HAP-1 (cell line): Measurements from ENCODE around the gene POLR3A.
"Not testable (repeated sequence)": the region's sequence is repeated elsewhere in the genome, so short reads cannot be mapped to it uniquely, and the experiment has no call there.

ENCODE experiments used
- DNase-seq, 2 experiments: peaks; one replicate each; pipeline ENCODE4 v3.0.0-alpha.2; 2016 to 2020; ENCODE audit warnings: low spot score in 2 of 2
- H3K27me3 ChIP-seq: fragments of 250-450 bp; sonication (Bioruptor Pico); 2 replicates; pipeline ENCODE4 v1.5.1; 2020; ENCODE audit warnings: low read depth, mild to moderate bottlenecking, moderate library complexity
- H3K36me3 ChIP-seq: fragments of 250-450 bp; sonication (Bioruptor Pico); replicated peaks from 2 replicates; pipeline ENCODE4 v1.5.1; 2020; ENCODE audit warnings: mild to moderate bottlenecking
- H3K4me1 ChIP-seq: fragments of 250-450 bp; sonication (Bioruptor Pico); 2 replicates; pipeline ENCODE4 v1.5.1; 2020; ENCODE audit warnings: mild to moderate bottlenecking
- H3K4me3 ChIP-seq: fragments of 250-450 bp; sonication (Bioruptor Pico); 2 replicates; pipeline ENCODE4 v1.5.1; 2020; ENCODE audit warnings: mild to moderate bottlenecking, moderate library complexity
- H3K9me3 ChIP-seq: fragments of 250-450 bp; sonication (Bioruptor Pico); 2 replicates; pipeline ENCODE4 v1.5.1; 2020; ENCODE audit warnings: mild to moderate bottlenecking, moderate library complexity
- in situ Hi-C: fragments of 300-500 bp; cut with MboI; formaldehyde crosslinking; loops from 3 replicates; pipeline ENCODE4 v1.14.3; 2020; ENCODE audit warnings: low sequenced_read_pairs, inconsistent platforms, mixed read lengths

Gene POLR3A

GRCh38 chr10:78064919-78065318 lies 35.6 kb upstream of the POLR3A start:
- not testable (repeated sequence) for H3K27me3 ChIP-seq, DNase-seq, H3K4me1 ChIP-seq, H3K4me3 ChIP-seq, H3K9me3 ChIP-seq, H3K36me3 ChIP-seq
- in situ Hi-C loops = loop anchor here (25.0 kb wide), 1 partner anchor 597 kb away; no protein-coding TSS in a partner anchor

GRCh38 chr10:78063236-78063635 lies 33.9 kb upstream of the POLR3A start:
- in situ Hi-C loops = loop anchor here (25.0 kb wide), 1 partner anchor 599 kb away; no protein-coding TSS in a partner anchor
- H3K27me3 ChIP-seq = no peaks in the 10 kb centered on the region

GRCh38 chr10:78062296-78062695 lies 33.0 kb upstream of the POLR3A start:
- in situ Hi-C loops = loop anchor here (25.0 kb wide), 1 partner anchor 600 kb away; no protein-coding TSS in a partner anchor
- Histone ChIP-seq H3K9me3 (no peaks in the 10 kb centered on the region), H3K36me3 (no peaks in the 10 kb centered on the region), H3K4me1 (no peaks in the 10 kb centered on the region), H3K4me3 (no peak overlapping the region), H3K27me3 (no peaks in the 10 kb centered on the region)
- no peak for DNase-seq

More at GRCh38 chr10:78063236-78063635, 33.9 kb upstream of the POLR3A start:
- H3K9me3 ChIP-seq = no peaks in the 10 kb centered on the region
- no peaks in the 10 kb centered on the region for H3K36me3 ChIP-seq
- no peaks in the 10 kb centered on the region for H3K4me1 ChIP-seq
- DNase-seq = no peak
- no peak overlapping the region for H3K4me3 ChIP-seq

GRCh38 chr10:78059906-78060702 lies 30.8 kb upstream of the POLR3A start:
- no peak for DNase-seq
- H3K4me1 ChIP-seq = no peaks in the 10 kb centered on the region
- H3K27me3 ChIP-seq = no peaks in the 10 kb centered on the region
- H3K9me3 ChIP-seq = no peaks in the 10 kb centered on the region
- H3K4me3 ChIP-seq = no peak overlapping the region
- in situ Hi-C loops = loop anchor here (25.0 kb wide), 1 partner anchor 602 kb away; no protein-coding TSS in a partner anchor
- no peaks in the 10 kb centered on the region for H3K36me3 ChIP-seq

GRCh38 chr10:78058562-78058961 lies 29.2 kb upstream of the POLR3A start:
- H3K4me3 ChIP-seq = no peak overlapping the region
- H3K9me3 ChIP-seq = no peaks in the 10 kb centered on the region
- no peaks in the 10 kb centered on the region for H3K4me1 ChIP-seq
- DNase-seq = no peak
- in situ Hi-C loops = loop anchor here (25.0 kb wide), 1 partner anchor 604 kb away; no protein-coding TSS in a partner anchor
- no peaks in the 10 kb centered on the region for H3K27me3 ChIP-seq
- no peaks in the 10 kb centered on the region for H3K36me3 ChIP-seq

GRCh38 chr10:78053211-78053868 lies 24.0 kb upstream of the POLR3A start:
- in situ Hi-C loops = loop anchor here (25.0 kb wide), 1 partner anchor 609 kb away; no protein-coding TSS in a partner anchor
- no peak overlapping the region for H3K4me3 ChIP-seq
- no peak for DNase-seq

GRCh38 chr10:78049851-78050250 lies 20.5 kb upstream of the POLR3A start:
- H3K4me3 ChIP-seq = no peak overlapping the region
- H3K27me3 ChIP-seq = no peaks in the 10 kb centered on the region
- H3K4me1 ChIP-seq = no peaks in the 10 kb centered on the region
- no peak for DNase-seq
- in situ Hi-C loops = loop anchor here (10.0 to 25.0 kb wide), 3 partner anchors 255 to 1037 kb away; no protein-coding TSS in a partner anchor
- H3K9me3 ChIP-seq = no peaks in the 10 kb centered on the region
- H3K36me3 ChIP-seq = no peaks in the 10 kb centered on the region

More at GRCh38 chr10:78053211-78053868, 24.0 kb upstream of the POLR3A start:
- no peaks in the 10 kb centered on the region for H3K4me1 ChIP-seq
- no peaks in the 10 kb centered on the region for H3K27me3 ChIP-seq
- no peaks in the 10 kb centered on the region for H3K36me3 ChIP-seq
- no peaks in the 10 kb centered on the region for H3K9me3 ChIP-seq

GRCh38 chr10:78047314-78047891 lies 18.1 kb upstream of the POLR3A start:
- Histone ChIP-seq H3K4me1 (no peaks in the 10 kb centered on the region), H3K27me3 (no peaks in the 10 kb centered on the region), H3K4me3 (no peak overlapping the region), H3K9me3 (no peaks in the 10 kb centered on the region), H3K36me3 (peaks cover 6% of the 10 kb centered on the region)
- in situ Hi-C loops = loop anchor here (10.0 to 25.0 kb wide), 2 partner anchors 257 to 1040 kb away; no protein-coding TSS in a partner anchor
- DNase-seq = peak; percentile 77 to 93

GRCh38 chr10:78046711-78047269 lies 17.5 kb upstream of the POLR3A start:
- Histone ChIP-seq H3K9me3 (no peaks in the 10 kb centered on the region), H3K4me3 (no peak overlapping the region), H3K4me1 (no peaks in the 10 kb centered on the region), H3K27me3 (no peaks in the 10 kb centered on the region), H3K36me3 (peaks cover 12% of the 10 kb centered on the region)
- no peak for DNase-seq
- in situ Hi-C loops = loop anchor here (10.0 to 25.0 kb wide), 2 partner anchors 258 to 1041 kb away; no protein-coding TSS in a partner anchor

- Histone ChIP-seq H3K36me3 (peaks cover 22% of the 10 kb centered on the region), H3K4me3 (no peak overlapping the region), H3K4me1 (no peaks in the 10 kb centered on the region), H3K9me3 (no peaks in the 10 kb centered on the region), H3K27me3 (no peaks in the 10 kb centered on the region)
- in situ Hi-C loops = loop anchor here (10.0 to 25.0 kb wide), 2 partner anchors 259 to 1041 kb away; no protein-coding TSS in a partner anchor
- DNase-seq = no peak
Measured at GRCh38 chr10:78045856-78046255, 16.5 kb upstream of the POLR3A start.

- no peak overlapping the region for H3K4me3 ChIP-seq
- in situ Hi-C loops = loop anchor here (10.0 to 25.0 kb wide), 2 partner anchors 260 to 1042 kb away; no protein-coding TSS in a partner anchor
- no peak for DNase-seq
- H3K4me1 ChIP-seq = no peaks in the 10 kb centered on the region
- no peaks in the 10 kb centered on the region for H3K9me3 ChIP-seq
- no peaks in the 10 kb centered on the region for H3K27me3 ChIP-seq
- H3K36me3 ChIP-seq = peaks cover 28% of the 10 kb centered on the region
Measured at GRCh38 chr10:78045237-78045636, 15.9 kb upstream of the POLR3A start.

- no peak overlapping the region for H3K4me3 ChIP-seq
- peaks cover 2% of the 10 kb centered on the region; the same call in 1 of the 2 replicates for H3K4me1 ChIP-seq
- H3K9me3 ChIP-seq = no peaks in the 10 kb centered on the region
- no peaks in the 10 kb centered on the region for H3K27me3 ChIP-seq
- no peak for DNase-seq
- H3K36me3 ChIP-seq = peaks cover 33% of the 10 kb centered on the region
- in situ Hi-C loops = loop anchor here (5.0 to 25.0 kb wide), 3 partner anchors 260 to 1158 kb away; no protein-coding TSS in a partner anchor
Measured at GRCh38 chr10:78044699-78045098, 15.4 kb upstream of the POLR3A start.

- DNase-seq = no peak
- Histone ChIP-seq H3K9me3 (no peaks in the 10 kb centered on the region), H3K4me1 (peaks cover 7% of the 10 kb centered on the region), H3K27me3 (no peaks in the 10 kb centered on the region), H3K36me3 (peaks cover 38% of the 10 kb centered on the region), H3K4me3 (no peak overlapping the region)
- in situ Hi-C loops = loop anchor here (5.0 to 25.0 kb wide), 3 partner anchors 261 to 1158 kb away; no protein-coding TSS in a partner anchor
Measured at GRCh38 chr10:78044179-78044578, 14.9 kb upstream of the POLR3A start.
